RWPE2 (cell line): ENCODE results near the gene CDH12.

Experiments used
- ATAC-seq: fragments of 200-7000 bp; cut with Tn5 transposase; 3 replicates; pipeline ENCODE4 v1.9.1; 2021; ENCODE audit warnings: low read depth
- DNase-seq: peaks from one replicate; pipeline ENCODE4 v3.0.0-alpha.2; 2020; ENCODE audit warnings: low spot score
- H3K27ac ChIP-seq: fragments of 450-650 bp; 2 replicates; pipeline ENCODE4 v1.5.1; 2017; ENCODE audit warnings: mild to moderate bottlenecking; ENCODE audit not compliant: poor library complexity, severe bottlenecking
- H3K27me3 ChIP-seq: fragments of 250-450 bp; sonication (Bioruptor Pico); 2 replicates; pipeline ENCODE4 v1.5.1; 2021; ENCODE audit warnings: mild to moderate bottlenecking, moderate library complexity; ENCODE audit not compliant: insufficient read depth, poor library complexity, severe bottlenecking
- H3K36me3 ChIP-seq: fragments of 250-450 bp; sonication (Bioruptor Pico); 2 replicates; pipeline ENCODE4 v1.5.1; 2020; ENCODE audit warnings: low read depth, mild to moderate bottlenecking, moderate library complexity
- H3K4me1 ChIP-seq: fragments of 250-450 bp; sonication (Bioruptor Pico); 2 replicates; pipeline ENCODE4 v1.5.1; 2021; ENCODE audit warnings: mild to moderate bottlenecking, moderate library complexity; ENCODE audit not compliant: insufficient read depth, poor library complexity, severe bottlenecking
- H3K4me3 ChIP-seq: fragments of 250-450 bp; sonication (Bioruptor Pico); 2 replicates; pipeline ENCODE4 v1.5.1; 2021; ENCODE audit warnings: mild to moderate bottlenecking, moderate library complexity; ENCODE audit not compliant: severe bottlenecking
- H3K9me3 ChIP-seq: fragments of 250-450 bp; sonication (Bioruptor Pico); 2 replicates; pipeline ENCODE4 v1.5.1; 2021; ENCODE audit warnings: mild to moderate bottlenecking, moderate library complexity; ENCODE audit not compliant: severe bottlenecking
- TF ChIP-seq, protein P1 (sequence below): fragments of 450-650 bp; IDR thresholded peaks from one replicate; pipeline ENCODE4 v1.5.1; 2017; ENCODE audit warnings: mild to moderate bottlenecking, moderate library complexity; ENCODE audit not compliant: poor library complexity, severe bottlenecking

CDH12 gene

DNA sequence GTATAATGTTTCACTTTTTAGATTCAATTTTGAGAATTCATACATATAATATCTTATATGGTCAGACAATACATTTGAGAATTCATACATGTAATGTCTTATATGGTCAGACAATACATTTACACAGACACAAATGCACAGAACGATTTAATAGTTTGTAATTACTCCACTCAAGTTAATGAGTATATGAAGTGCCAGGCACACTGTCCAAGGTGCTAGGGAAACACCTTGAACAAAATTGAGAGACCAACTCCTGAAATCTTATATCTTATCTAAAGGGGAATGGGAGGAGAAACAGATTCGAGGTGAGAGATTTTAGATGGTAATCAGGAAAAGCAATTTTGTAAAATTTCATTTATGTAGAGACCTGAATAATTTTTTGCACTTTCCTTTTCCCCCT, 994.7 kb downstream of the CDH12 start:
- ATAC-seq: no peak
- Histone ChIP-seq H3K27ac (no peak overlapping the region), H3K4me3 (no peak overlapping the region), H3K36me3 (no peaks in the 10 kb centered on the region), H3K27me3 (peaks cover 10% of the 10 kb centered on the region), H3K4me1 (no peaks in the 10 kb centered on the region), H3K9me3 (no peaks in the 10 kb centered on the region)
- DNase-seq: no peak
- TF ChIP-seq, protein P1, sequence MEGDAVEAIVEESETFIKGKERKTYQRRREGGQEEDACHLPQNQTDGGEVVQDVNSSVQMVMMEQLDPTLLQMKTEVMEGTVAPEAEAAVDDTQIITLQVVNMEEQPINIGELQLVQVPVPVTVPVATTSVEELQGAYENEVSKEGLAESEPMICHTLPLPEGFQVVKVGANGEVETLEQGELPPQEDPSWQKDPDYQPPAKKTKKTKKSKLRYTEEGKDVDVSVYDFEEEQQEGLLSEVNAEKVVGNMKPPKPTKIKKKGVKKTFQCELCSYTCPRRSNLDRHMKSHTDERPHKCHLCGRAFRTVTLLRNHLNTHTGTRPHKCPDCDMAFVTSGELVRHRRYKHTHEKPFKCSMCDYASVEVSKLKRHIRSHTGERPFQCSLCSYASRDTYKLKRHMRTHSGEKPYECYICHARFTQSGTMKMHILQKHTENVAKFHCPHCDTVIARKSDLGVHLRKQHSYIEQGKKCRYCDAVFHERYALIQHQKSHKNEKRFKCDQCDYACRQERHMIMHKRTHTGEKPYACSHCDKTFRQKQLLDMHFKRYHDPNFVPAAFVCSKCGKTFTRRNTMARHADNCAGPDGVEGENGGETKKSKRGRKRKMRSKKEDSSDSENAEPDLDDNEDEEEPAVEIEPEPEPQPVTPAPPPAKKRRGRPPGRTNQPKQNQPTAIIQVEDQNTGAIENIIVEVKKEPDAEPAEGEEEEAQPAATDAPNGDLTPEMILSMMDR: no peak

DNA sequence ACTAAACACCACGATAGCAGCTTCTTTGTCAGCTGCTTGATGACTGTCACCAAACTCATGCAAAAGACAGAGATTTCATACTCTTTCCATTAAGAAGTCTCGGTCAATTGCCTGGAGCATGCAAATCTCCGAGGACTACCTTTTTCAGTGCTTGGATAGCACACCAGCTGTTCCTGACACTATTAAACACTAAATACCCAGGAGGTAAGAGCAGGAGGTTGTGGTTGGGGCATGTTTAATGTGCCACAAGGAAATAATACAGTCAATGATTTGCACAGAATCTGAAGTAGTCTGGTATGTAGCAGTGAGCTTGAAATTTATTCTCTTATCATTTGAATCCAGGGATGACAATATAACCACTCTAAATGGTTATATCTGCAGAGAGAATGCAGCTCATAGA, 996.2 kb downstream of the CDH12 start:
- TF ChIP-seq, protein P1: no peak
- no peaks in the 10 kb centered on the region for H3K36me3 ChIP-seq
- DNase-seq: no peak
- H3K4me1 ChIP-seq: no peaks in the 10 kb centered on the region
- H3K4me3 ChIP-seq: no peak overlapping the region
- peaks cover 10% of the 10 kb centered on the region for H3K27me3 ChIP-seq
- no peak for ATAC-seq
- H3K9me3 ChIP-seq: no peaks in the 10 kb centered on the region
- H3K27ac ChIP-seq: no peak overlapping the region

DNA sequence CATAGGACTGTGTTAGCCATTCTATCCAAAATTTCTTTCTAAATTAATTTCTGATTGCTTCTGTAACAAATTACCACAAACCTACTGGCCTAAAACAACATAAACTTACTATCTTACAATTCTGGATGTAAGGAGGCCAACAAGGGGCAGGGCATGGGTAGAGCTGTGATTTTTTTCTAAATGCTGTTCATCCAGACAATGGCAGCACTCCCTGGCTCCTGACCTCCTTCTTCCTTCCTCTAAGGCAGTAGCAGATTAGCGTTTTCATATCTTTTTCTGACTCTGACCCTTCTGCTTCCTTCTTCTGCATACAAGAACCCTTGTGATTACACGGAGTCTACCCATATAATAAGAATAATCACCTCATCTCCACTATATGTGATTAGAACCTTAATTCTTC, 1005.8 kb downstream of the CDH12 start:
- Histone ChIP-seq H3K9me3 (no peaks in the 10 kb centered on the region), H3K4me3 (no peak overlapping the region), H3K27me3 (peaks cover 16% of the 10 kb centered on the region), H3K4me1 (no peaks in the 10 kb centered on the region), H3K27ac (no peak overlapping the region), H3K36me3 (peaks cover 1% of the 10 kb centered on the region; the same call in 1 of the 2 replicates)
- ATAC-seq (no peak), DNase-seq (no peak)
- TF ChIP-seq, protein P1: no peak

DNA sequence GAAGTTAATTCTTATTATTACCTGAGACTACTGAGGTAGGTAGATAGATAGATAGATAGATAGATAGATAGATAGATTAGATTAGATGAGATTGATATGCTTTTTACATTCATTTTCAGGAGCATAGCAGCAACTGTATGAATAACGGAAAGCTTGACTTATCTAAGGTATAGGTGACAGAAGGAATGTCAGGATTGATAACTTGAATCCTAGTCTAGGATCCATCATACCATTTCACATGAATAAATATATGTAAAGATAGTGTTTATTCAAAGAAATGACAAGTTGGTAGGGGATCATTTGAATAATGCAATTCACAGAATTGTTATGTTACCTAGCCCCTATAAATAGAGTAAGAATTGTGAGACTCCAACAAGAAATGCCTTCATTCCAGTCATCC, 1008.2 kb downstream of the CDH12 start:
- no peak overlapping the region for H3K27ac ChIP-seq
- ATAC-seq (no peak), DNase-seq (no peak)
- peaks cover 7% of the 10 kb centered on the region for H3K27me3 ChIP-seq
- H3K4me1 ChIP-seq: no peaks in the 10 kb centered on the region
- no peak overlapping the region for H3K4me3 ChIP-seq
- TF ChIP-seq, protein P1: no peak
- H3K9me3 ChIP-seq: no peaks in the 10 kb centered on the region
- peaks cover 3% of the 10 kb centered on the region; the same call in 1 of the 2 replicates for H3K36me3 ChIP-seq

DNA sequence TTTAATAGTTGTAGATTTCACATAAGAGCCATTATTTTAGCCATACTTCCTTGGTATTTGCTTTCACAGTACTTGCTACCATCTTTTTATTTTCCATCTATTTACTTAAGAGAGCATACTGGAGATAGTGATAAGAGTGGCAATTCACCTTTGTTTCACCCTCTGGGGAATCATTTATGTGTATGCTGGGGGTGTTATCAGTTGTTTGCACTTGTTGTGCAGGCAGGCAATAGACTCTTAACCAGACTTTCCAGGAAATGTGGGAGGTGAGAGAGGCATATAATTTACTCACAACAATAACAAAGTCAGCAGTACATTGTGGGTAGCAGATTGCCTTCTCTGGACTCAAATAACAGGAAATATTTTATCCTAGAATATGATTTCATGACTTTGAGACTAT, 1018.3 kb downstream of the CDH12 start:
- DNase-seq: no peak
- Histone ChIP-seq H3K4me3 (no peak overlapping the region), H3K4me1 (no peaks in the 10 kb centered on the region), H3K27me3 (no peaks in the 10 kb centered on the region), H3K27ac (no peak overlapping the region), H3K36me3 (no peaks in the 10 kb centered on the region), H3K9me3 (no peaks in the 10 kb centered on the region)
- TF ChIP-seq, protein P1: no peak
- no peak for ATAC-seq
